Body of pancreas (tissue), 4 donors: ENCODE data around the gene BTAF1.

ENCODE experiments used
- CTCF ChIP-seq, 7 experiments: fragments of 450-650 bp in 4 of 7; fragments of 200-600 bp in 3 of 7; sonication (generic) in 3 of 7; IDR thresholded peaks; one replicate each; pipeline ENCODE4 v1.5.1; 2016 to 2019; ENCODE audit warnings: antibody characterized with exemption in 7 of 7
- POLR2A ChIP-seq, 3 donors: fragments of 450-650 bp; IDR thresholded peaks; one replicate each; pipeline ENCODE4 v1.6.1; 2016; ENCODE audit warnings: antibody characterized with exemption in 3 of 3, mild to moderate bottlenecking in 2 of 3

GRCh38 chr10:91930939-91931338 lies 7.4 kb downstream of the BTAF1 start:
- TF ChIP-seq CTCF (IDR thresholded peaks at IDR 0.05), result no peak
- no peak for TF ChIP-seq POLR2A (IDR thresholded peaks at IDR 0.05)
